Activated B cell treated with CpG ODN at 0.5 μM for 24 hours (primary cell): ENCODE data around the gene LIPK. TPM values are rescaled to one million over a fixed set of nuclear protein-coding genes. Genes with fewer than 3 reads are reported as not detected.

ENCODE experiments used
- ATAC-seq: fragments of 200-7000 bp; cut with Tn5 transposase; one replicate; pipeline ENCODE4 v1.10.0; 2021; ENCODE audit warnings: low read depth, mild to moderate bottlenecking, moderate library complexity
- CTCF ChIA-PET: fragments of 350-600 bp; sonication (Branson Sonifier 250); formaldehyde crosslinking; loops from one replicate; lab custom pipeline; 2021; ENCODE audit warnings: antibody characterized with exemption; lab: Charles Lee
- POLR2A ChIA-PET: fragments of 350-600 bp; sonication (Branson Sonifier 250); formaldehyde crosslinking; loops from one replicate; lab custom pipeline; 2021; ENCODE audit warnings: antibody characterized with exemption; lab: Charles Lee
- DNase-seq: peaks from one replicate; pipeline ENCODE4 v3.0.0; 2022
- H3K27ac Mint-ChIP-seq: one replicate; pipeline ENCODE4 v1.8.0; 2020; ENCODE audit warnings: mixed read lengths
- H3K27me3 Mint-ChIP-seq: one replicate; pipeline ENCODE4 v1.8.0; 2021; ENCODE audit warnings: mixed read lengths
- H3K36me3 Mint-ChIP-seq: one replicate; pipeline ENCODE4 v1.8.0; 2021; ENCODE audit warnings: low read depth, mixed read lengths
- H3K4me1 Mint-ChIP-seq: one replicate; pipeline ENCODE4 v1.8.0; 2021; ENCODE audit warnings: mixed read lengths
- H3K4me3 Mint-ChIP-seq: one replicate; pipeline ENCODE4 v1.8.0; 2020; ENCODE audit warnings: mild to moderate bottlenecking, mixed read lengths
- H3K9me3 Mint-ChIP-seq: one replicate; pipeline ENCODE4 v1.8.0; 2020; ENCODE audit warnings: mixed read lengths
- CTCF ChIP-seq: fragments of 200-600 bp; IDR thresholded peaks from one replicate; pipeline ENCODE4 v1.8.0; 2022; ENCODE audit warnings: antibody characterized with exemption, mild to moderate bottlenecking
- intact Hi-C: fragments of 100-400 bp; cut with micrococcal nuclease; formaldehyde crosslinking; loops from one replicate; pipeline ENCODE4 v1.15.1; 2024
- total RNA-seq: library from RNA; stranded (reverse); gene quantifications from 2 replicates; pipeline ENCODE4 v1.2.3, GENCODE V29; 2022

Gene LIPK
- total RNA-seq, 1 donor from 2014 or later: not detected

DNA sequence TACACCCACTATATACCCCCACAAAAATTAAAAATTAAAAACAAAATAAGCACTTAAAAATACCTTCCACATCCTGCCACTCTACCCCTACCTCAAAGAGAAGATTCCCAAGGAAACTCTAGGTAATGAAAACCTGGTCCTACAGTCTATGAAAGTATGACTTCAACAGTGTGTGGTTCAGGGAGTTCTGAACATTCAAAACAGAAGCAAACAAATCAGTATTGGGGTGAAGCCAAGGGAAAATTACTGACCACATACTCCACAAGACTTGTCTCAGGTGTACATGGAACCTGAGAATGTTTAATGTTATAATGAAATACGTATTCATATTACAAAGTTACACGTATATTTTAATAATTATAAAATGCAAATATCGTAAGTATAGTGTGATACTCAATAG, 76.2 kb downstream of the LIPK start:
- H3K4me1 Mint-ChIP-seq: no peaks in the 10 kb centered on the region
- H3K9me3 Mint-ChIP-seq: no peaks in the 10 kb centered on the region
- no peaks in the 10 kb centered on the region for H3K36me3 Mint-ChIP-seq
- H3K4me3 Mint-ChIP-seq: no peak overlapping the region
- CTCF ChIA-PET: no interaction called here
- TF ChIP-seq CTCF: no peak
- H3K27ac Mint-ChIP-seq: no peak overlapping the region
- ATAC-seq (no peak), DNase-seq (no peak)
- POLR2A ChIA-PET: no interaction called here
- intact Hi-C loops: no loop called here
- no peaks in the 10 kb centered on the region for H3K27me3 Mint-ChIP-seq

DNA sequence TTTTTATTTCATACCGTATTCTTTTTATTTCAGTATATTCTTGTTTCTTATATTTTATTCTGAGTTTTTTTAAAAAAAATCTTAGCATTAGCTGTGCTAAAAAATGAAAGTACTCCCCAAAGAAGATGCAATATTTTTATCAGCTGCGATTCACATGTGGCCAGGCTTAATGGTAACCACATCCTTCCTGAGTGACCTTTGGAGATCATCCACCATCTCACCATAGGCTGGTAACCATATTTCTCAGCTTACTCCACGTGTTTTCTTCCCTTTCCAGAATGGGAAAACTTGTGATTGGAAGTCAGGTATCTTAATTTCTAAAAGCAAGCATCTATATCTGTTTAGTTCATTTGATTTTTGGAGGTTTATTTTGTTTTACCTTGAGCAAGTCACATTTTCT, 77.7 kb downstream of the LIPK start:
- H3K27me3 Mint-ChIP-seq: no peaks in the 10 kb centered on the region
- no peaks in the 10 kb centered on the region for H3K9me3 Mint-ChIP-seq
- no peaks in the 10 kb centered on the region for H3K4me1 Mint-ChIP-seq
- no peak for ATAC-seq
- ChIA-PET POLR2A (no interaction called here), CTCF (no interaction called here)
- DNase-seq: no peak
- no peak overlapping the region for H3K27ac Mint-ChIP-seq
- intact Hi-C loops: no loop called here
- TF ChIP-seq CTCF: no peak
- no peak overlapping the region for H3K4me3 Mint-ChIP-seq
- no peaks in the 10 kb centered on the region for H3K36me3 Mint-ChIP-seq

DNA sequence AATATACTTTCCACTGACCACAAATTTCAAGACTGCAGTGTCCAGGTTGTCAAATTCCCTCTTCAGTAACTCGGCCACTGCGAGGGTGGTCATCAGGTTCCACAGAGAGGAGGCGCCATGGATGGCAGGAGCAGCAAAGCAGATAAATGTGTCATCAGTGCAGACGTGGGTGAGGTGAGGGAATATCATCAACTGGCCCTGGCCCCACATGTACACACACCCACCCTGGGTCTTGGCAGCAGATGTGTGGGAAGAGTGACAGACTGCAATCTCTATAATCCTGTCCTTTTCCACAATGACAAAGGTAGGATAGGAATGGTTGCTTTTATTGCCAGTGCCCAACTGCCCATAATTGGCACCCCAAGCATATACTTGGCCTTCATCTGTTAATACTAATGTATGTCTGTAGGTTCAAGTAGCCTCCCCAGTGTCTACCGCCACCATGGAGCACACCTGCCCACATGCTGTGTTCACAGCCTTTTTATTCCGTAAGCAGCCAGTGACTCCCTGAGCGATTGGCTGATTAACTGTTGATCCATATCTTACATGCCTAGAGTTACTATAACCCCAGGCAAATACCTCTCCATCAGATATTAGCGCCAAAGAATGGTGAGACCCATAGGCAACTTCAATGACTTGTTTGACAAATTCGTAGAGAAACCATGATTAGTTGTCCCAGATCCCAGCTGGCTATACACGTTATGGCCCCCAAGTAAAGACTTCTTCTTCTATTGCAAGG, 80.2 kb downstream of the LIPK start:
- CTCF ChIA-PET: no interaction called here
- no peaks in the 10 kb centered on the region for H3K9me3 Mint-ChIP-seq
- no peak for TF ChIP-seq CTCF
- ATAC-seq (no peak), DNase-seq (no peak)
- intact Hi-C loops: no loop called here
- H3K27ac Mint-ChIP-seq: no peak overlapping the region
- H3K36me3 Mint-ChIP-seq: no peaks in the 10 kb centered on the region
- no peaks in the 10 kb centered on the region for H3K4me1 Mint-ChIP-seq
- no peaks in the 10 kb centered on the region for H3K27me3 Mint-ChIP-seq
- no peak overlapping the region for H3K4me3 Mint-ChIP-seq
- POLR2A ChIA-PET: no interaction called here

DNA sequence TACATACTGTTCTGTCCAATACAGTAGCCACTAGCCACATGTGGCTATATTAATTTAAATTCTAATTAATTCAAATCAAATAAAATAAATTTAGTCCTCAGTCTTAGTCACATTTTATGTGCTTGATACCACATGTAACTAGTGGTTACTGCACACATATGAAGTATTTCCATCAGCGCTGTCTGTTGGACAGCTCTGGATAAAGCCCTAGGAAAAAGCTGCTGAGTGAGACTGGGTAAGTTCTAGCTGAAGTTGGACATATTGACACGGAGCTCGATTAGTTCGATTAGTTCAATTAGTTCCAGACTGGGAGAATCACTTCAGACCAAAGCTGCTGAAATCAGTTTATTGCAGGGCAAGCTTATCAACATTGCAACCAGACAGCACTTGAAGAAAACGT, 81.4 kb downstream of the LIPK start:
- Mint-ChIP-seq H3K9me3 (no peaks in the 10 kb centered on the region), H3K4me3 (no peak overlapping the region), H3K27ac (no peak overlapping the region), H3K4me1 (no peaks in the 10 kb centered on the region), H3K36me3 (no peaks in the 10 kb centered on the region), H3K27me3 (no peaks in the 10 kb centered on the region)
- ATAC-seq (no peak), DNase-seq (no peak)
- intact Hi-C loops: no loop called here
- no peak for TF ChIP-seq CTCF
- CTCF ChIA-PET: no interaction called here
- POLR2A ChIA-PET: no interaction called here

DNA sequence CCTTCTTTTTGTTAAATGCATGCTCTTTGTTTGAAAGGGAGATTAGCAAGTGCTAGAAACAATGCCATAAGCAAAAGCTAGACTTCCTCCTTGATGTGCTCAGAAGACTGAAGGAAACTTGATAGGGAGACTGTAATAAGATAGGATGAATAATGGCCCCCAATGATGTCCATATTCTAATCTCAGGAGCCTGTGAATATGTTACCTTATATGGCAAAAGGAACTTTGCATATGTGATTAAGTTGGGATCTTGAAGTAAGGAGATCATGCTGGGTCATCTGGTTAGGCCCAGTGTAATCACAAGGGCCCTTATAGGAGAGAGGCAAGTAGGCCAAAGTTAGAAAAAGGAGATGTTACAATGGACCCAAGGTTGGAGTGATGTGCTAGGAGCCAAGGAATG, 82.9 kb downstream of the LIPK start:
- Mint-ChIP-seq H3K27ac (no peak overlapping the region), H3K4me1 (no peaks in the 10 kb centered on the region), H3K4me3 (no peak overlapping the region), H3K9me3 (no peaks in the 10 kb centered on the region), H3K27me3 (no peaks in the 10 kb centered on the region), H3K36me3 (no peaks in the 10 kb centered on the region)
- intact Hi-C loops: no loop called here
- ATAC-seq (no peak), DNase-seq (no peak)
- CTCF ChIA-PET: no interaction called here
- TF ChIP-seq CTCF: no peak
- POLR2A ChIA-PET: no interaction called here
